ENCODE data around the gene SLC24A1. TPM values are rescaled to one million over a fixed set of nuclear protein-coding genes. Genes with fewer than 3 reads are reported as not detected.

The SLC24A1 gene
- total and polyA plus RNA-seq, 2 of the 13 experiments (the other 11 are each of a cell fraction or from before 2014, with no cell fraction given) = 5.9 to 8.3 TPM

DNA sequence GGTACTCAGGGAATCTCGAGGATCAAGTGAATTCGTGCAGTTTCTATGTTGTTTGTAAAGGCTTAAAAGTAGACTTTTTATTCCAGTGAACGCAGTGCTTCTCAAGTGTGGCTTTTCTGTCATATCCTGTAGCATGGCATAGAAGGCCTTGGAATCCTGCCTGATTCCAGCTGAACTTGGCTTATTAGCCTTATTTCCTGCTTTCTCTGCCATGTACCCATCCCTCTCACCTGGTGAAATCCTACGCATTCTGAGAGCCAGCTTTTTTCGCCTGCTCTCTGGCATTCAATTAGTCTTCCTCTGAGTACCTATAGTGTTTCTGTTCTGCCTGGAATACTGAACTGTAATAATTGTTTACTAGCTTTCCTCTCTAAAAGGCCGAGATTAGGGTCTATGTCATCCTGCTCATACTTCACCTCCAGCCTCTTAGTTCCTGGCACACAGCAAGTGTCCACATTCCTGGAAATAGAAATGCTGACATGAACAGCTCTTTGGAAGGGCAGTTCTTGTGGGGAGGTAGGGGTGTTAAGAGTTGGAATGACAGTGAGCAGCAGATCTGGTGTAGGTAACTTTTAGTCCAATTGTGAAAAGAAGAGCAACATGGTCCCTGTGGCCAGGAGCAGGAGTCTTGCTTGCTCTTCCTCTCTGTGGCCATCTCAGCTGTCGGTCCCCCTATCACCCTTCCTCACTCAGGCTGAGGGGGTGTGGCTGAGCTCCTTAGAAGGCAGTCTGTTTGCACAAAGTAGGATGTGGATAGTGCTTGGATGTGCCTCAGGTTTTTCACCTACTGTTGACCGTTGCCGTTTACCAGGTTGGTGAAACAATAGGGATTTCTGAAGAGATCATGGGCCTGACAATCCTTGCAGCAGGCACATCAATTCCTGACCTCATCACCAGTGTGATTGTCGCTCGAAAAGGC is 30.4 kb downstream of the SLC24A1 start:
- no peaks in the 10 kb centered on the region for H3K4me1 ChIP-seq (ENCODE audit: insufficient read depth, low read length)
- no peak for FAIRE-seq
- POLR2A ChIA-PET = no interaction called here
- H3K4me3 ChIP-seq (replicated peaks in 1 of 3; ENCODE audit: insufficient read depth in 1 of 3, low read depth in 2 of 3, low read length in 3 of 3) = no peak overlapping the region
- no peak overlapping the region for H2AFZ ChIP-seq (ENCODE audit: low read length)
- no peak overlapping the region for H3K9ac ChIP-seq (ENCODE audit: insufficient read depth, low read depth, low read length)
- in situ Hi-C loops (cut with HindIII; ENCODE audit: extremely low pct_ligation_motif_present, low pct_unique_long_range_greater_than_20kb) (no loop called here), intact Hi-C loops (cut with micrococcal nuclease; ENCODE audit: unreplicated experiment) (no loop called here)
- 96% methylated on average over 10 of the region's 11 CpGs for WGBS (ENCODE audit: low lambda C conversion rate)
- H3K27ac ChIP-seq (ENCODE audit: extremely low read length, insufficient read depth, low read length) = no peak overlapping the region
- peaks cover 3 to 13% of the 10 kb centered on the region in 2 experiments; a peak in 3 of 5 replicates for H3K36me3 ChIP-seq (replicated peaks in 1 of 2; ENCODE audit: control insufficient read depth in 1 of 2, insufficient read depth in 2 of 2, low read length in 2 of 2)
- no peaks in the 10 kb centered on the region for H3K79me2 ChIP-seq (ENCODE audit: insufficient read depth, low read length)
- no TSS peak for BruUV-seq (replicated peaks)
- no peak overlapping the region for H3K4me2 ChIP-seq (ENCODE audit: low read depth, low read length)
- H3K27me3 ChIP-seq (ENCODE audit: control insufficient read depth in 1 of 2, insufficient read depth in 2 of 2, low read length in 2 of 2) = no peaks in the 10 kb centered on the region; a peak in 1 of 5 replicates
- ATAC-seq = no peak; the same call in 2 of the 3 replicates
- CTCF ChIA-PET (ENCODE audit: low intra/inter-chr PET ratio, low total read pairs) = no interaction called here
- no peaks in the 10 kb centered on the region for H3K9me3 ChIP-seq (ENCODE audit: low read length)
- no peak for DNase-seq (ENCODE audit: low spot score)
- H4K20me1 ChIP-seq (ENCODE audit: insufficient read depth, low read length) = no peaks in the 10 kb centered on the region
- TF ChIP-seq TOPORS (CRISPR knock-in tag; IDR thresholded peaks at IDR 0.05) (no peak), DNMT3B (CRISPR knock-in tag; conservative IDR thresholded peaks at IDR 0.05) (no peak), GABPB1 (CRISPR knock-in tag; IDR thresholded peaks at IDR 0.05) (no peak), ZNF564 (CRISPR knock-in tag; IDR thresholded peaks at IDR 0.05) (no peak), ZNF331 (CRISPR knock-in tag; IDR thresholded peaks at IDR 0.05) (no peak), RBM22 (optimal IDR thresholded peaks at IDR 0.05; ENCODE audit: low read length) (peak; percentile 41), KLF16 (CRISPR knock-in tag; IDR thresholded peaks at IDR 0.05) (no peak), FOXP1 (IDR thresholded peaks at IDR 0.05) (no peak), FOXP1 (CRISPR knock-in tag; IDR thresholded peaks at IDR 0.05) (no peak)

DNA sequence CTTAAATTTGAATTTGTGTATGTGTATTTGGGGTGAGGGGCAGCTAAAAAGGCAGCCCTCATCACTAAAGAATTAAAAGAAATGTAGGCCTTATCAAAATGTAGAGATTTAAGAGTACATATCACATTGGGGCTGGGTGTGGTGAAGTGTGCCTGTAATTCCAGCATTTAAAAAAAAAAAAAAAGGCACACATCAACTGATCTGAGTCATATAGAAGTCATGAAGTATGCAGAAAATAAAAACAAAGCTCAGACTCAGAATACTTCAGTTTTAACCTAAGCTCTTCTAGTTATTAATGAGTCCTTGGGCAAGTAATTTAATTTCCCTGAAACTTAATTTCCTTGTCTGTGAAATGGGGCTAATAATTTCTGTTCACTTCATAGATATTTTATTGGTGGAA is 31.6 kb downstream of the SLC24A1 start:
- in situ Hi-C loops (cut with HindIII; ENCODE audit: extremely low pct_ligation_motif_present, low pct_unique_long_range_greater_than_20kb) = no loop called here
- intact Hi-C loops (cut with micrococcal nuclease; ENCODE audit: unreplicated experiment) = no loop called here
- no peak overlapping the region for H3K4me2 ChIP-seq (ENCODE audit: low read depth, low read length)
- ATAC-seq (no peak), FAIRE-seq (no peak), DNase-seq (ENCODE audit: low spot score) (no peak)
- no peaks in the 10 kb centered on the region; a peak in 1 of 5 replicates for H3K27me3 ChIP-seq (ENCODE audit: control insufficient read depth in 1 of 2, insufficient read depth in 2 of 2, low read length in 2 of 2)
- ChIA-PET CTCF (ENCODE audit: low intra/inter-chr PET ratio, low total read pairs) (no interaction called here), POLR2A (no interaction called here)
- H4K20me1 ChIP-seq (ENCODE audit: insufficient read depth, low read length) = no peaks in the 10 kb centered on the region
- H3K9ac ChIP-seq (ENCODE audit: insufficient read depth, low read depth, low read length) = no peak overlapping the region
- TF ChIP-seq, protein P1, sequence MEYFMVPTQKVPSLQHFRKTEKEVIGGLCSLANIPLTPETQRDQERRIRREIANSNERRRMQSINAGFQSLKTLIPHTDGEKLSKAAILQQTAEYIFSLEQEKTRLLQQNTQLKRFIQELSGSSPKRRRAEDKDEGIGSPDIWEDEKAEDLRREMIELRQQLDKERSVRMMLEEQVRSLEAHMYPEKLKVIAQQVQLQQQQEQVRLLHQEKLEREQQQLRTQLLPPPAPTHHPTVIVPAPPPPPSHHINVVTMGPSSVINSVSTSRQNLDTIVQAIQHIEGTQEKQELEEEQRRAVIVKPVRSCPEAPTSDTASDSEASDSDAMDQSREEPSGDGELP (IDR thresholded peaks at IDR 0.05; ENCODE audit: borderline replicate concordance, low read depth) = no peak
- no peaks in the 10 kb centered on the region for H3K79me2 ChIP-seq (ENCODE audit: insufficient read depth, low read length)
- no peaks in the 10 kb centered on the region for H3K9me3 ChIP-seq (ENCODE audit: low read length)
- no TSS peak for BruUV-seq (replicated peaks)
- H3K27ac ChIP-seq (ENCODE audit: extremely low read length, insufficient read depth, low read length) = no peak overlapping the region
- peaks cover 3 to 16% of the 10 kb centered on the region in 2 experiments; a peak in 3 of 5 replicates for H3K36me3 ChIP-seq (replicated peaks in 1 of 2; ENCODE audit: control insufficient read depth in 1 of 2, insufficient read depth in 2 of 2, low read length in 2 of 2)
- H3K4me1 ChIP-seq (ENCODE audit: insufficient read depth, low read length) = no peaks in the 10 kb centered on the region
- H2AFZ ChIP-seq (ENCODE audit: low read length) = no peak overlapping the region
- H3K4me3 ChIP-seq (replicated peaks in 1 of 3; ENCODE audit: insufficient read depth in 1 of 3, low read depth in 2 of 3, low read length in 3 of 3) = no peak overlapping the region
